Femur (tissue), 1 donor: Measurements from ENCODE around the gene PNPLA7.

Source experiments
- DNase-seq: peaks from one replicate; pipeline ENCODE4 v3.0.0-alpha.2; 2017

PNPLA7 gene

GRCh38 chr9:137432687-137433348 lies 117.4 kb downstream of the PNPLA7 start:
- no peak for DNase-seq

- DNase-seq: no peak
These were observed 118.7 kb downstream of the PNPLA7 start for GRCh38 chr9:137431416-137431931.

- DNase-seq: no peak
These were observed 119.3 kb downstream of the PNPLA7 start for GRCh38 chr9:137430723-137431415.

GRCh38 chr9:137429974-137430722 lies 120.1 kb downstream of the PNPLA7 start:
- no peak for DNase-seq

- no peak for DNase-seq
These were observed 120.7 kb downstream of the PNPLA7 start for GRCh38 chr9:137429546-137429890.

- no peak for DNase-seq
These were observed 121.2 kb downstream of the PNPLA7 start for GRCh38 chr9:137428841-137429545.

- DNase-seq: no peak
These were observed 121.9 kb downstream of the PNPLA7 start for GRCh38 chr9:137428311-137428630.

- no peak for DNase-seq
These were observed 122.5 kb downstream of the PNPLA7 start for GRCh38 chr9:137427454-137428310.

- DNase-seq: peak; percentile 46
These were observed 124.1 kb downstream of the PNPLA7 start for GRCh38 chr9:137426018-137426681.

- DNase-seq: peak; percentile 39
These were observed 126.5 kb downstream of the PNPLA7 start for GRCh38 chr9:137423514-137424291.

GRCh38 chr9:137422604-137423513 lies 127.3 kb downstream of the PNPLA7 start, which contains the start of the genes EXD3 and NOXA1:
Gene EXD3, minus strand, starts transcription at chr9:137423162. Its CDS starts 27,805 bp downstream, at chr9:137395357.
Gene NOXA1, plus strand, starts transcription at chr9:137423393. Its CDS starts 137 bp downstream, at chr9:137423530.
- peak; percentile 94 for DNase-seq

GRCh38 chr9:137421838-137422603 lies 128.2 kb downstream of the PNPLA7 start:
- no peak for DNase-seq

- peak; percentile 10 for DNase-seq
These were observed 132.8 kb downstream of the PNPLA7 start for GRCh38 chr9:137417161-137418021.

GRCh38 chr9:137416563-137417151 lies 133.5 kb downstream of the PNPLA7 start:
- peak; percentile 15 for DNase-seq

- DNase-seq: peak; percentile 5
These were observed 134.1 kb downstream of the PNPLA7 start for GRCh38 chr9:137416006-137416562.

- DNase-seq: peak; percentile 12
These were observed 134.8 kb downstream of the PNPLA7 start for GRCh38 chr9:137415451-137415850.

- peak; percentile 11 for DNase-seq
These were observed 137.8 kb downstream of the PNPLA7 start for GRCh38 chr9:137412431-137412830.
